K562 (cell line): Measurements from ENCODE around the gene PYROXD2. TPM values are rescaled to one million over a fixed set of nuclear protein-coding genes. Genes with fewer than 3 reads are reported as not detected.

Source experiments
- ATAC-seq: fragments of 200-7000 bp; cut with Tn5 transposase; 3 replicates; pipeline ENCODE4 v1.9.1; 2020; ENCODE audit warnings: moderate library complexity
- BruUV-seq: library from RNA; stranded (reverse); fragments of 400-500 nt; replicated peaks from 2 replicates; lab custom pipeline; 2021; lab: Mats Ljungman, UMichigan
- CTCF ChIA-PET: fragments of 300-600 bp; formaldehyde crosslinking; extraction: SDS; loops from one replicate; lab custom pipeline; 2021; ENCODE audit warnings: low intra/inter-chr PET ratio; lab: Yijun Ruan, JAX
- POLR2A ChIA-PET: fragments of 300-600, 350-650 bp; sonication (Branson Sonifier 250); formaldehyde crosslinking; extraction: SDS; loops from one replicate; lab custom pipeline; 2021; ENCODE audit warnings: antibody characterized with exemption, inconsistent platforms; lab: Yijun Ruan, JAX
- DNase-seq, 4 experiments: peaks; one replicate each; pipeline versions ENCODE4 v3.0.0 to v3.0.0-alpha.2; 2011 to 2018; ENCODE audit warnings: low spot score in 3 of 4, mixed read lengths in 3 of 4; ENCODE audit errors: extremely low read depth in 1 of 4
- FAIRE-seq: peaks from 2 replicates; lab custom pipeline; 2011; peaks lifted over from hg19 to GRCh38; lab: Jason Lieb, UNC
- H2AFZ ChIP-seq: 2 replicates; pipeline ENCODE4 v1.6.0; 2011; ENCODE audit warnings: low read depth, low read length, control low read depth, inconsistent platforms
- H3K27ac ChIP-seq: fragments of 200-600 bp; 3 replicates; pipeline ENCODE4 v1.8.0; 2011; ENCODE audit warnings: low read depth, mild to moderate bottlenecking, control low read depth, inconsistent platforms, low read length, moderate library complexity, mixed read lengths; ENCODE audit errors: extremely low read depth
- H3K27me3 ChIP-seq, 2 experiments: fragments of 300-600 bp in 1 of 2; 2 replicates in 1 of 2; 3 replicates in 1 of 2; pipeline versions ENCODE4 v1.6.0 to v1.8.0; 2011; ENCODE audit warnings: inconsistent platforms in 2 of 2, low read length in 2 of 2, mild to moderate bottlenecking in 1 of 2, mixed read lengths in 1 of 2, moderate library complexity in 1 of 2; ENCODE audit not compliant: control insufficient read depth in 2 of 2, insufficient read depth in 2 of 2
- H3K36me3 ChIP-seq: fragments of 300-600 bp; 3 replicates; pipeline ENCODE4 v1.8.0; 2011; ENCODE audit warnings: mild to moderate bottlenecking, low read length, inconsistent platforms; ENCODE audit not compliant: control insufficient read depth, insufficient read depth
- H3K4me1 ChIP-seq, 2 experiments: fragments of 200-600 bp in 1 of 2; replicated peaks in 1 of 2; 2 replicates in 1 of 2; 3 replicates in 1 of 2; pipeline versions ENCODE4 v1.5.1 to v1.8.0; 2011; ENCODE audit warnings: inconsistent platforms in 2 of 2, low read length in 2 of 2, mild to moderate bottlenecking in 1 of 2, mixed read lengths in 1 of 2, moderate library complexity in 1 of 2; ENCODE audit not compliant: control insufficient read depth in 2 of 2, insufficient read depth in 2 of 2
- H3K4me2 ChIP-seq: 2 replicates; pipeline ENCODE4 v1.6.1; 2011; ENCODE audit warnings: low read length, control low read depth, inconsistent platforms, mixed read lengths; ENCODE audit not compliant: insufficient read depth
- H3K4me3 ChIP-seq: fragments of 200-600 bp; sonication (generic), shearing (Covaris generic); 2 replicates; pipeline ENCODE4 v1.5.1; 2016; ENCODE audit warnings: control low read depth, inconsistent platforms
- H3K79me2 ChIP-seq: fragments of 200-600 bp; 3 replicates; pipeline ENCODE4 v1.8.0; 2011; ENCODE audit warnings: low read length, inconsistent platforms; ENCODE audit not compliant: control insufficient read depth, insufficient read depth
- H3K9ac ChIP-seq, 2 experiments: 2 replicates each; pipeline versions ENCODE4 v1.6.0 to v1.6.1; 2011; ENCODE audit warnings: low read depth in 2 of 2, low read length in 2 of 2, control low read depth in 1 of 2, inconsistent platforms in 1 of 2, mild to moderate bottlenecking in 1 of 2, mixed read lengths in 1 of 2; ENCODE audit not compliant: insufficient read depth in 1 of 2
- H3K9me1 ChIP-seq: one replicate; pipeline ENCODE4 v1.6.0; 2011; ENCODE audit warnings: inconsistent platforms, mild to moderate bottlenecking, low read length, moderate library complexity; ENCODE audit not compliant: control insufficient read depth, insufficient read depth
- H3K9me3 ChIP-seq: replicated peaks from 2 replicates; pipeline ENCODE4 v1.5.1; 2011; ENCODE audit warnings: low read depth, low read length, inconsistent platforms; ENCODE audit not compliant: control insufficient read depth, insufficient read depth
- H4K20me1 ChIP-seq: replicated peaks from 2 replicates; pipeline ENCODE4 v1.6.1; 2011; ENCODE audit warnings: low read length, inconsistent platforms, mixed read lengths; ENCODE audit not compliant: control insufficient read depth, insufficient read depth
- BCOR ChIP-seq: fragments of 450-650 bp; IDR thresholded peaks from 2 replicates; pipeline ENCODE4 v1.6.1; 2016
- EGR1 ChIP-seq: fragments of 450-650 bp; conservative IDR thresholded peaks from 2 replicates; pipeline ENCODE4 v1.6.1; 2017; ENCODE audit warnings: mild to moderate bottlenecking
- KDM1A ChIP-seq, 2 experiments: fragments of 450-650 bp; IDR thresholded peaks; 2 replicates each; pipeline ENCODE4 v1.6.1; 2016; ENCODE audit warnings: mild to moderate bottlenecking in 2 of 2
- RBM25 ChIP-seq: fragments of 200-400 bp; formaldehyde crosslinking; IDR thresholded peaks from 2 replicates; pipeline ENCODE4 v1.6.1; 2018; ENCODE audit warnings: low read length, low read depth, moderate library complexity; ENCODE audit not compliant: severe bottlenecking
- SMARCA5 ChIP-seq: fragments of 450-650 bp; IDR thresholded peaks from 2 replicates; pipeline ENCODE4 v1.6.1; 2016
- ZFP36 ChIP-seq: fragments of 150-350 bp; IDR thresholded peaks from 2 replicates; pipeline ENCODE4 v1.6.1; 2018; ENCODE audit warnings: low read length, low read depth; ENCODE audit not compliant: partially characterized antibody
- ZNF518B ChIP-seq: fragments of 250-450 bp; sonication (Bioruptor Pico); IDR thresholded peaks from 2 replicates; pipeline ENCODE4 v1.5.0; 2021; ENCODE audit warnings: mild to moderate bottlenecking, moderate library complexity
- ZNF668 ChIP-seq: fragments of 250-450 bp; sonication (Bioruptor Pico); IDR thresholded peaks from 2 replicates; pipeline ENCODE4 v1.8.0; 2022; ENCODE audit warnings: mild to moderate bottlenecking, inconsistent platforms
- WGBS: fragments of 100-300 bp; shearing (Covaris generic); methylation state at CpG from one replicate; pipeline ENCODE4 v1.1.6; 2016; ENCODE audit warnings: low coverage, mixed read lengths; ENCODE audit not compliant: insufficient coverage; ENCODE audit errors: missing lambda C conversion rate; 5-methylcytosine and 5-hydroxymethylcytosine counted together
- in situ Hi-C: fragments of 300-500 bp; cut with MboI; formaldehyde crosslinking; loops from 4 replicates; pipeline ENCODE4 v1.15.0; 2018; ENCODE audit warnings: inconsistent platforms, mixed read lengths
- intact Hi-C: fragments of 100-400 bp; cut with micrococcal nuclease; formaldehyde crosslinking; loops from 2 replicates; pipeline ENCODE4 v1.14.2; 2022
- polyA plus RNA-seq, 8 experiments: library from polyadenylated mRNA; depleted of rRNA in 4 of 8; stranded (reverse) in 5 of 8; unstranded in 3 of 8; fragments of >200 nt; fragmentation: Nextera tagmentation in 2 of 8; fragmentation: Illumina TruSeq in 1 of 8; extraction: Ambion mirVana in 2 of 8; extraction: Trizol in 1 of 8; gene quantifications; 2 replicates each; pipeline versions ENCODE4 v1.2.1 to v1.2.3, GENCODE V29; 2011 to 2014; ENCODE audit warnings: inconsistent platforms in 1 of 8, missing spikeins in 1 of 8
- total RNA-seq, 7 experiments: library from RNA; depleted of rRNA in 6 of 7; stranded (reverse); fragments of >200 nt in 6 of 7; fragmentation: Illumina TruSeq in 2 of 7; extraction: Trizol in 2 of 7; gene quantifications; 2 replicates each; pipeline versions ENCODE4 v1.2.1 to v1.2.3, GENCODE V29; 2011 to 2021; ENCODE audit warnings: low replicate concordance in 1 of 7

PYROXD2 gene
- total and polyA plus RNA-seq, 9 of the 15 experiments (the other 6 are each of a cell fraction or from before 2014, with no cell fraction given) = 0.14 to 1.4 (median 0.58) TPM

- Histone ChIP-seq H3K9ac (peak overlapping the region; percentile 30 to 63; a peak in 3 of 4 replicates), H3K36me3 (peaks cover 21% of the 10 kb centered on the region; the same call in 1 of the 3 replicates)
- BruUV-seq = TSS peak; percentile 57
Measured at GRCh38 chr10:98414578-98414931, 427 bp downstream of the PYROXD2 start.

More at GRCh38 chr10:98414578-98414931, 427 bp downstream of the PYROXD2 start:
- DNase-seq (no peak), ATAC-seq (no peak)
- Histone ChIP-seq H3K79me2 (no peaks in the 10 kb centered on the region), H4K20me1 (no peaks in the 10 kb centered on the region), H3K4me1 (peaks cover 6 to 28% of the 10 kb centered on the region in 2 experiments; a peak in 4 of 5 replicates)
- in situ Hi-C loops = no loop called here
- POLR2A ChIA-PET = interaction anchor here (0.6 to 0.9 kb wide), 2 partner anchors 10 to 63 kb away, joined by 3 read pairs; no protein-coding TSS in a partner anchor
- no peak for TF ChIP-seq ZNF668 (CRISPR knock-in tag)
- no peak for TF ChIP-seq ZNF518B (CRISPR knock-in tag)
- 0 out of 2 replicates have a peak, but pooled peaks have one; percentile 46 for TF ChIP-seq SMARCA5
- TF ChIP-seq EGR1 = peak; percentile 20; the same call in 1 of the 2 replicates
- peak in 1 of 2 experiments; percentile 44; a peak in 1 of 4 replicates for TF ChIP-seq KDM1A (IDR thresholded peaks at IDR 0.05)
- TF ChIP-seq BCOR = peak; percentile 79
- TF ChIP-seq ZFP36 = peak; percentile 83
- peak; percentile 74 for TF ChIP-seq RBM25
- TF ChIP-seq, all 486 proteins: peak for 6
- Histone ChIP-seq H3K9me1 (no peaks in the 10 kb centered on the region), H3K27ac (peak overlapping the region; percentile 28; the same call in 1 of the 3 replicates), H3K4me3 (peak overlapping the region; percentile 30), H3K9me3 (no peaks in the 10 kb centered on the region), H3K4me2 (peak overlapping the region; percentile 72), H3K27me3 (no peaks in the 10 kb centered on the region), H2AFZ (peak overlapping the region; percentile 80; the same call in 1 of the 2 replicates)
- intact Hi-C loops = no loop called here
- WGBS = 72% methylated on average over 2 of the region's 3 CpGs
- CTCF ChIA-PET = no interaction called here
- no peak for FAIRE-seq
